ENCODE data around the gene PLEKHG3.

PLEKHG3 gene

DNA sequence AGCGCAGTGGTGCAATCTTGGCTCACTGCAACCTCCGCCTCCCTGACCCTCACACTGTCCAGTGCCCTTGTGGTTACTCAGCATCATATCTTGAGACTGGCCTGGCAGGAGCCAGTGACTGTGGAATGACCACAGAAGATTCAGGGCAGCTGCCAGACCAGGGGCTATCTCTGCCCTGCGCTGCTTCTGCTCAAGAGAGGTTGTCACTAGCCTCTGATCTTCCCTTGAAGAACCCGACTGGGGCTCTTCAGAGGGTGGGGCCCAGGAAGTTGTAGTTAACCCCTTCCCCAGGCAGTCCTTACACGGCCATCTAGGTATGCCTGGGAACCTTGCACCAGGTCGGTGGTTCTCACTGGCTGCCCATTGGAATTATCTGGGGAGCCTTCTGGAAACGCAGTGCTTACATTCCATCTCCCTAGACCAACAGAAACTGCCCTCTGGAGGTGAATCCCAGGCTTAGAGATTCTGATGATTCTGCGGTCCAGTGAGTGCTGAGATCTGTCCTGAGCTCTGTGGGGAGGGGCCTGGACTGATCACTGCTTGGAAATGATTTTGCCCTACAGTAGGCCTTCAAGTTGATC lies 41.4 kb downstream of the PLEKHG3 start:
- no peak for DNase-seq (ENCODE audit: low read depth in 1 of 2, low spot score in 1 of 2)

DNA sequence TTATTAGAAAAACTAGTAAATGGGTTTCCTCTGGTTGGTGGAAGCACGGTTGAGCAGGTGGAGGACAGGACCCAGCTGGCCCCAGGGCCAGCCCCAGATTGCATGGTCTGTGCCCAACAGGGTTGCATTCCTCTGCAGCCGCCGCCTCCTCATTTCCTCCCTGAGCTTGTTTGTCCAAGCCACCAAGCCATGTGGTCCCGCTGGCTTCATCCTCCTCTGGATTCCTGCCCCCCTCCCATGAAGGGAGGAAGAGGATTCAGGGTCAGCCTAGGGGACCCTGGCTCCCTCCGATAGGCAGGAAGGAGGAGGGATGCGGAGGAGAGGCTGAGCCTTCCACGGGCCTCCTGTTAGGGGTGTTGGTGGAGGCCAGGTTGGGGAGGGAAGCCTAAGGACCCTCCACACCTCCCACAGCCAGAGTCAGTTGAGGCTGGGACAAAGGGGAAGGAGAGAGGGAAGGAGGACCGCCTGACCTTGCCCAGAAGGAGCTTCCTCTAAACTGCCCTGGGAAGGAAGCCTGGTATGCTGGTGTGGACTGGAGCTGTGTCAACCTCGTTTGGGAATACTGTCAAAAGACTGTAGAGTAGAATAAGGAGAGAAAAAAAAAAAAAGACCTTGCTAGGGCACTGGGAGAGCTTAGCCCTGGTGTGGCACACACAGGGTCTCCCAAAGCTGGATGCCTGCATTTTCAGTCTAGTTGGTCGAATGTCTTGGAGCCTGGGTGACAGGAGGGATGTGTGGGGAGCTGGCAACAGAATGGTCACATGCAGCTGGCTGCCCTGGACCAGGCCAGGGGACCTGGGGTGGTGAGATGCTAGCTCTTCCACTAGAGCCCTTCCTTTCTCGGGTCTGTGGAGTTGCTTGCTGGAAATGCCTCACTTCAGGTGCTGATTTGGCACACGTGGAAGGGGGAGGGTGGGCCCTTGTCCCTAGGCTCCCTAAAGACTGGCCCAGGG lies 42.4 kb downstream of the PLEKHG3 start:
- no peak for DNase-seq (ENCODE audit: low read depth in 1 of 2, low spot score in 1 of 2)

DNA sequence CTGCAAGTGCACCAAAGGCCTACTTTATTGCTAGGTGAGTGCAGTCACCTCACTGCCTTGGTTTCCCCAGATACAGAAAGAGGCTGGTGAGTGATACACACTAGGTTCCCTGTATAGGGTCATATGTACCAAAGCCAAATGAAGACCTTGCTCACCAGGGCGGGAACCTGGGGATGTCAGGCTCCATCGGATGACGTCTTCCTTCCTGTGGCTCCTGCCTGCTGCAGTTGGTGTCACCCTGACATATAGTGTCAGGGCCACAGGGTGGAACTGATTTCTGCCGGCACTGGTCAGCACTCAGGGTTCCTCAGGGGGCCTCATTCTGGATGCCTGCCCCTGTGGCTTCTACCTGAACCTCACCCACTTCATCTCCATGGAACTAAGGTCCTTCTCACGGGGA lies 43.1 kb downstream of the PLEKHG3 start:
- DNase-seq (ENCODE audit: low read depth in 1 of 2, low spot score in 1 of 2), result no peak

DNA sequence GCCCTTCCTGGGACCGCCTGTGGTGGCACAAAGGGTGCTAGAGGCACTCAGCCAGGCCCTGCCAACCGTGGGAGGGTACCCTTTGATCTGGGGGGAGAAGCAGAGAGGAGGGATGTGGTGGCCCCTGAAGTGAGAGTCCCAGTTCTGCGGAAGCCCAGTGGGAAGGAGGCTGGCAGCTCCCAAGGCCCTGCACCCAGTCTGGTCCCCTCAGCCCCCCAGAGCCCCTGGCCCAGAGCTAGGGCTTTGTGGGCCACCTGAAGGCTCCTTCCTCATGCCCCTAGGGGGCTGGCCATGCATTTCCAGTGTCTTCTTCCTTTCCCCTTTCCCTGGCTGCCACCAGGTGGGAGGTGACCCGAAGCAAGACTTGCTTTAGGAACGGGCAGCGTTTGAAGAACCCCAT lies 44.3 kb downstream of the PLEKHG3 start:
- DNase-seq (ENCODE audit: low read depth in 1 of 2, low spot score in 1 of 2), result no peak

DNA sequence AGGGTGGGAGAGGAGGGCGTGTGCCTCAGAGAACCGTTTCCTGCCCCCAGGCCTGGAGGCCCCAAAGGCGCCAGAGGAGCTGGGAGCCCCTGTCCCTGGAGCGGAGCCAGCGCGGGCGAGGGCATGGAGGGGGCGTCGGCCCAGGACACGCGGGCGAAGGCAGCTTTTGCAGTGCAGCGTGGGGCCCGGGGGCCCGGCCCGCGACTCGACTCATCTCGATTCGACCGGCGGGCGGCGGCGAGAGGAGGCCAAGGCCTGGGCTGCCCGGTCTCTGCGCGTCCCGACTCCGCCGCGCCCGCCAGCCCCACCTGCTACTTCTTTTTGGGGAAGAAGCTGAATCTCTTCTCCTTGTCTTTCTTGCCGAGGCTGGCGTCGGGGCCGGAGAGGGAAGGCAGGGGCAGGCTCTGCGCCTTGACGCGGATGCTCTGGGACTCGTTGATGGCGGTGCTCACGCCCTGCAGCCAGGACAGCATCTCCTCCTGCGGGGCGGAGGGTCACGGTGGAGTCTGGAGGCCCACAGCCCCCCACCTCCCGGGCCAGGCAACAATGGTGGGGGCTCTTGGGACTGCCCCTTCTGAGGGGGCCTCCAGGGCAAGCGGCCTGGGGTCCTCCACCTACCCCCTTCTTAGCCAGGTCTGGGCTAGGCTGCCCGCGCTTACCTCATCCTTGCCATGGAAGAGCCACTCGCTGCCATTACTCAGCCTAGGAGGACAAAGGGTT lies 44.9 kb downstream of the PLEKHG3 start:
- DNase-seq (ENCODE audit: low read depth in 1 of 2, low spot score in 1 of 2), result no peak

DNA sequence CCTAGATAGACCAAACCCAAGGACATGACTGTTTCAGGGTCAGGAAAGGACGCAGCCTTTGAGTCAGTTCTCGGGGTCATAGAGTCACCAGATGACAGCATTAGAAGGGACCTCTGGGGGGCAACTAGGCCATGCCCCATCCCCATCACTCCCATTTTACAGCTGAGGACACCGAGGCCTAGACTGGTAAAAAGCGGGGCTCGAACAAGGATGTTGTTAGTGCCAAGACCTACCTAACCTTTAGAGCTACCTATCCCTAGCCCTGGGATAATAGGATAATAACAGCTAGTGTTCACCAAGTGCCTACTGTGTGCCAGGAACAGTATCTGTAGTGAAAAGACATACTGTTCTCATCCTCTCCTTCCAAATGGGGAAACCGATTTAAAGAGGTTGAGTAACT lies 48.7 kb downstream of the PLEKHG3 start:
- no peak for DNase-seq (ENCODE audit: low read depth in 1 of 2, low spot score in 1 of 2)

DNA sequence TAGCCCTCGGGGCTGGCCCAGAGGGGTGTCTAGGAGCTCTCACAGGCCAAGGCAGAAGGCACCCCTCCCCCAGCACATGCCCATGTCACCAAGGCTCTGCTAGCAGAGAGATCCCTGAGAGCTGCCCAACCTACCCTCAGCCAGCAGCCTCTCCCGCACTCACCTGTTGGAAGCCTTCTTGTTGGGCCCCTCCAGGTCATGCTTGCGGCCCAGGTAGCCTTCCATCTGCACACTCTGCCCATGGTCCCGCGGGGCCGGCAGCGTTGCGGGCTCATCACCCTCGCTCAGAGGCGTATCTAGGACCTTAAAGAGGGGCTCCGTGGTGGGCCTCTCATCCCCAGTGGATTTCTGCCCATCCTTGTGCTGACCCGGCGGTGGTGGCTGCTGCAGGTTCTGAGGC lies 49.1 kb downstream of the PLEKHG3 start:
- DNase-seq (ENCODE audit: low read depth in 1 of 2, low spot score in 1 of 2), result no peak

DNA sequence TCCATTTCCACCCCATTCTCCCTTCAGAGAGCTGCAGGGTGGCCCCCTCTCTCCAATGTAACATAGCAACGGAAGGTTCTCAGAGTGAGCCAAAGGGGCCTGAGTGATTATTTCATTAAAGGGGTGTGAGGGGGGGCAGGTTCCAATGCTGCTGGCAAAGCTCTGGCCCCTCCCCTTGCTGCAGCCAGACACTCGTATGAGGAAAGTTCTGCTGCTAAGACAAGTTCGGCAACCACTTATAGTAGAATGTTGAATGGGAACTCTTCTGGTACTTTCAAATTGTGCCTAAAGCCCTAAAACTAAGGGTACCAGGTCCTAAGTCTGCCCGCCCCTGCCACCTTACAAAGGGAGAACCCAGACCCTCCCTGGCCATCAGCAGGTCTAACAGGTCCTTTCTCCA lies 49.8 kb downstream of the PLEKHG3 start:
- no peak for DNase-seq (ENCODE audit: low read depth in 1 of 2, low spot score in 1 of 2)

DNA sequence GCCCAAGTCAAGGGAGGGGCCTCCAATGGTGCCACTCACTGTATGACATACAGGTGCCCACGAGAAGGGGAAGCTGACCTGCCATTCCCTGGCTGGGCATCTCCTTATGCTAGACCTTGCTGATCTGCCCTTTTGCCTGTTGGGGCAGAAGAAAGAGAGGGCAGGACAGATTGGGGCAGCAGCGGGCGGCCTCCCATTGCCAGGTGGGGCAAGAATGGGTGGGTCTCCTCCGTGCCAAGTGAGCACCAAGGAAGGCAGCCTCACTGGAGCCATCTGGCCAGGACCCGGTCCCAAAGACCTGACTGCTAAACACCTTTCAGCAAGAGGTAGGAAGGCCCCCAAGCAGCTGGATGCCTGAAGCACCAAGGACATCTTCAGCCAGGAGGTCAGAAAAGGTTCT lies 50.5 kb downstream of the PLEKHG3 start:
- DNase-seq (ENCODE audit: low read depth in 1 of 2, low spot score in 1 of 2), result no peak

DNA sequence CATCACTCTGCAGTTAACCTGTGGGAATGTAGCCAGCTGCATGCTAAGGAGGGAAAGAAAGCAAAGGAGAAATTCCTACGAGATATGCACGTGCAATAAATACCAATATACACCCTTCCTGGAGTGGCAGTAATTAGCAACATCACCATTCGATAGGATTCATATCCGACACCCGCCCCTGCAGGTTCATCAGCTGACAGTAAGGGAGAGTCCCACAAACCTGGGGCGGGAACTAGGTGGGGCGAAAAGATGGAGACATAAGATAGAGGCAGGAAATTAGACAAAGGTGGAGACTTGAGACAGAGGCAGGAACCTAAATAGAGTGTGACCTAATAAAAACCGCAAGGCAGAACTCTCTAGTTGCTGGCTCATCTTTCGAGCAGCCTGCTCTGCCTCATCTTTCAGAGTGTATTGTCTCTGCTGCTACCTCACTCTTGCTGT lies 51.6 kb downstream of the PLEKHG3 start:
- DNase-seq (ENCODE audit: low read depth in 1 of 2, low spot score in 1 of 2), result peak; percentile 46 to 57

DNA sequence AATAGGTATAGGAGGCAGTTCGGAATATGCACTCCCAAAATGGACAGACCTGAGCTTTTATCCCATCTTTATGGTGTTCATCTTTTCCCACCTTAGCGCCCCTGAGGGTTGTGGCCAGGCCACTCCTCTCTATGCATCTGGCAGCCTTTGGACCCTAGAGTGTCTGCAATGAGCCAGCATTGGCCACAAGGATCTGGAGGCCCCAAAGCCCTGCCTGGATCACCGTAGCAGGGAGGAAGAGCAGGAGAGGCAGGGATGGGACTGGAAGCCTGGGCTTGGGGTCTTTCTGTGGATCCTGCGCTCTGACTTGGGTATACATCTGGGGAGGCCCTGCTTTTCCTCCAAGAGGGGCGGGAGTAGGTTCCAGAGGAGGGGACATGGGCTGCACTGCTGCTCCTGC lies 52.5 kb downstream of the PLEKHG3 start:
- no peak for DNase-seq (ENCODE audit: low read depth in 1 of 2, low spot score in 1 of 2)

DNA sequence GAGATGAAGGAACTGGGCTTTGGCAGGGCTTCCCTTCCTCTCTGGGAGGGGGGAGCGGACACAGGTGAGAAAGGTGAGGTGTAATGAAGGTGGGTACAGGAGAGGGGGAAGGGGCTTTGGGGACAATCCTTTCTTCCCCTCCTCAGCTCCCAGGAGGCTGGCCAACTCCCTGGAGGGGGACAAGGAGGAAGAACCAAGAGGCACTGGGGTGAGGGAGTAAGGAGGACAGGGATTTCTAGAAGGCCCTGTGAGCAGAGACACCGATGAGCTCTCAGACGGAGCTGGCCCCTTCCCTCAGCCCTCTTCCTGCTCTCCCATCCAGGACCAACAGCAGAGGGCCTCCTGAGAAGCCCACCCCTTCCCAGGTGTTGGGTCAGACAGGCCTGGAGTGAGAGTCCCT lies 53.4 kb downstream of the PLEKHG3 start:
- DNase-seq (ENCODE audit: low read depth in 1 of 2, low spot score in 1 of 2), result no peak

DNA sequence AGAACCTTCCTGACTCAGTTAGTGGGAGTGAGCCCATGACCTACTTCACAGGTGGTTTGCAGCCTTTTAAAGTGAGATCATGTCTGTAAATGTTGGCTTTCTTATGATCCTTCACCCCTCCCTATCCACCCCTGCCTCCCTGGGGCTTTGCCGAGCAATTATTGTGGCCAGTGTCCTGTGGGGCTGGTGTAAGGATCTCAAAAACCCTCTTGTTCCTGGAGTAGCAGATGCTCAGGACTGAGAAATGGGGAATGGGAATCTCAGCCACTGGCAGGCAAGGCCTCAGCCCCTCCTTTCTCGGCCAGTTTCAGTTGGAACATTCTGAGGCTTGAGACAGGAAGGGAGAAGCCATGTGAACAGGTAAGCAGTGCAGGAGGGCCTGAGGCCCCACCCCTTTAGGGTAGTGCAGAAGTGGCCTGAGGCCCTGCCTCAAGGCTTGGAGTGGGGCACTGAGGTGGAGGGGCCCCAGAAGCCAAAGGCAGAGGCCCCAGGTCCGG lies 53.8 kb downstream of the PLEKHG3 start:
- DNase-seq (ENCODE audit: low read depth in 1 of 2, low spot score in 1 of 2), result no peak

DNA sequence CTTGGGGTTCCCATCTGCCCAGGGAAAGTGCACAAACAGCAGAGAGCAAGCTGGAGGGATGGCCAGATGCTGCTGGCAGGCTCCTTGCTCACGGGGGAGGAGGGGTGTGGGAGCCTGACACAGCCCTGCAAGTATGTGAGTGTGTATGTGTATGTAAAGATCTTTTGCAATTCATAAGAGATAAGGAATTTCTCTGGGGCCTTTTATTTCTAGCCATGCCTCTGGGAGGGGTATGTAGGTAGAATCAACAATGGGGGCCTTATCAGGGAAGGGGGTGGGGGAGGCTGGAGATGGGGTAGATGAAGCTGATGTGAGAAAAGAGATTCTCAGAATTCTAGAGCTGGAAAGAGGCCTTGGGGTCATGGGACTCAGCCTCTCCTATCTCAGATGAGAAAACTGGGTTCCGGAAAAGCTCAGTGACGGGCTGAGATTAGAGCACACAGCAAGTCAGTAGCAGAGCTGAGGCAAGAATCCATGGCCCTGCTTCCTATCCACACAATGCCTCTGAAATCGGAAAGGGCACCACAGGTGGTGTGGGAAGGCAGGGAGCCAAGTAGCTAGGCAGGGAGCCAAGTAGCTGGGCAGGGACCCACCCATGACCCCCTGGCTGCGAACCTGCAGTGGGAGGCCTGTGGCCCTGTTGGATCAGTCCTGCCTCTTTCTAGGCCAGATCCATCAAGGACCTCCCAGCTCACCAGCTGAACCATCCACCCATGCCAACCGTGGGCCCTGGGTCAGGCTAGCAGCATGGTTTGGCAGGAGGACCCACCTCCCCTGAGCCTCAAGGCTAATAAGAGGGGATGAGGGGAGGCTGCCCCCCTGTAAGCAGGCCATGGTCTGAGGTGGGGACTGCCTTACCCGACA lies 54.7 kb downstream of the PLEKHG3 start:
- DNase-seq (ENCODE audit: low read depth in 1 of 2, low spot score in 1 of 2), result no peak

DNA sequence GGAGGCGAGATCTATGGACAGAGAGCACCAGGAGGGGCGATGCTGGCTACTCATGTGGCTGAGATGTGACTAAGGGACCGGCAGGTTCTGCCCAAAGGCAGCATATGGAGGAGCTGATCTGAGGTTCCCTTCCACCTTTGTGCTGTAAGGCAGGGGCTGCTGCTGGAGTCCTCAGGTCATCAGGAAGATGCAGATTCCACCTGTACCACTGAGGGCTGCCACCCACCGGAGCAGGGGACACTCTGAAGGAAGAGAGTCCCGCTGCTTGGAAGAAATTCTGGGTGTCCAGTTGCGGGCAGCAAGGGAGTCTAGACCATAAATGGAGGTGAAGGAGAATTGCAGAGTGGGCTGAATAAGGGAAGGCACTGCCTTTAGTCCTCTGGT lies 55.3 kb downstream of the PLEKHG3 start:
- DNase-seq (ENCODE audit: low read depth in 1 of 2, low spot score in 1 of 2), result no peak

DNA sequence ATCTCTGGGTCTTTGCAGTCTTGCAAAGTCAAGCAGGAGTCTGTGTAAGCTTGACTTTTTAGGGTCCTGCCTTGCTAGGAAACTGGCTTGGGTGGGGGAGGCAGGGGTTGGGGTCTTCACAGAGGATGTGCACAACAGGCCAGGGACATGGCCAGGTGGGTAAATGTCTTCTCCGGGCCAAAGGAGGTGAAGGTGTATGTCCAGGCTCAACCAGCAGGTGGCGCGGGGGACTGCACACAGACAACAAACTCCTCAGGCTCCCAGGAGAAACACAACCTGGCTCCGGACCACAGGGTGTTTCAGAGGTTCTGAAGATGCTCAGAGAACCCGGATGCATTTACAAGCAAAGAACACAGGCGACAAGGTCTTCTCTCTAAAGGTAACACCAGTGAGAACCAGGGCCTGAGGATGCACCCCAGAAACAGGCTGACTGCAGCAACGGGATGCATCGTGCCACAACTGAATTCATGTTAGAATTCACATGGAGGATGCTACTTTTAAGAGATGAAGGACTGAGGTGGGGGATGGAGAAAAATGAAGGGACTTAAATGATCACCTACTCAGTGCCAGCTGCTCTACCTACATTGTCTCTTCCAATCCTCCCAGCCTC lies 56.0 kb downstream of the PLEKHG3 start:
- DNase-seq (ENCODE audit: low read depth in 1 of 2, low spot score in 1 of 2), result peak; percentile 37 to 47

DNA sequence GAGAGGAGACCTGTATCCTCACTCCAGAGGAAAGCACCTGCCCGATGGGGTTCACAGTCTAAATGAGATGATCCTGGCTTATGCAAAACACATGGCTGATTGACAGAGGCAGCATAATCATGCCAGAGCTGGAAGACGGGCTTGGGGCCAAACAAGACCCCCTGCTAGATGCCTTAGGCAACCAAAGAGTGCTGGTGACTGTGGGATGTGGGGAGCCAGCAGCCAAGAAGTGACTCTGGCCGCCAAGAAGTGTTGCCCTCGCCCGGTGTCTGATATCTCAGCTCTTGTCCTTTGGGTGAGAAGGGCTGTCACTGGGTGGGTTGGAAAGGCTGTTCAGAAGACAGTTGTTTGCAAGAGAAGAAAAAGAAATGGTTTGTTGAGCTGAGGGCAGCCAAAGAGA lies 56.7 kb downstream of the PLEKHG3 start:
- DNase-seq (ENCODE audit: low read depth in 1 of 2, low spot score in 1 of 2), result no peak

DNA sequence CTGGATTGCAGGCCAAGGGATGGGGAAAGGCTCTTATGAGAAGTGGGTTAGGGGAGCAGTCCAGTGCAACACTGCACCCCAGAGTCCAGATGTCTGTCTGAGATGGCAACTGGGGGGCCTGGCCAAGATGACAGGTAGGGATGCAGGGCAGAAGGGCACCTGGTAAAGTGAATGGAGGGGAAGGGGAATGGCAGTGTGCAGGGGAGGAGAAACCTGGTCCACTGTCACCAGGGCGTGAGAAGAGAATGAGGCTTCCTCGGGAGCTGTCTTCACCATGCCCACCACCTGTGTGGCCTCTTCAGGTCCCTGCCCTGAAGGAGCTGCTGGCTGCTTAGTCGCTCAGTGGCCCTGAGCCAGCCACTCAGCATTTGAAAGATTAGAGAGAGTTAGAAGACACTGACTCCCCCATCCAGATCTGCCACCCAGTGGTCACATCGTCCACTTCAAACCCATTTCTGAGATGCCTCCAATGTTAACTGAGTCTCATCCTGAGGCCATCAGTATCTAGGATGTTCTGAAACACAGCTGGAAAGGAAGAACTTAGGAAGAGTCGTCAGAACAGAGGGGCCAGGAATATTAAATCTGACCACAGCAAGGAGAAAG lies 57.3 kb downstream of the PLEKHG3 start:
- no peak for DNase-seq (ENCODE audit: low read depth in 1 of 2, low spot score in 1 of 2)

DNA sequence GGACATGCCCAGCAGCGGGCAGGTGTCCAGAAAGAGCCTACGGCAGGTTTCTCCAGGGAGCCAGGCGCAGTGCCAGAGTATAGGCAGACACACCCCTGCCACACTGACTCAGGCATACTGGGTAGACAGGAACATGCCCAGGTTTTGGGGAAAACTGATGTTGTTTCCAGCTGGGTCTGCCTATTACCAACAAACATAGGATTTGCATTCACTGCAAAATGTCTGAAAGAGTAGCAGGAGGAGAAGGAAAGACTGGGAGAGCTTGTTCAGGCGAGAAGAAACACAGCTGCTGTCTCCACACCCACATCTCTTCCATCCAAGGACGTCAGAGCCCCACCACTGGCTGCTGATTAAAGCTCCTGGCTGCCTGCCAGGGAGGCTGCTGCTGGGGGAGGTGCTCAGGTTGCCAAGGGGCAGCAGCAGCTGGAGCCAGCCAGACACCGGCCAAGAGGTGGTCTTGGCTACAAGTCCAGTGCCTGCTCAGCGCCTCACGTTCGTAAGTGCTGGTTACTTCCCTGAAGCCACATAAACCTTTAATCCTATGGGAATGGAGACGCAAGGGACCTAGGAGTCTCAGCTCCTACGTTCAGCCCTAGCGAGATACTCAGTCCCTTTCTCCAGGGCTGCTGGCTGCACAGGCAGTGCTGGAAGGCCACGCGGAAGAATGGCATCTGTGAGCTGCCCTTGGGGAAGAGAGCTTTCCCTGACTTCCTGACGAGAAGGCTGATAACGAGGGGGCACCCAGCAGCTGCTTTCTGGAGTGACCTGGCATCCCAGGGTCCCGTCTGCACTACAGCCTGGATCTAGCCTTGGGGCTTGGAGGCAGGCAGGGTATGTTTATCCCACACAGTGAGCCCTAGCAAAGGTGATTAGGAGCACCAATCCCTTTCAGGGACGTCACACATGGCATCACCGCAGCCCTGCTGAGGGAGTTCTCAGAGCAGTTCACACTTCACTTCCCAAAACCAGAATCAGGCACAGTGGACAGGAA lies 58.1 kb downstream of the PLEKHG3 start:
- peak in 1 of 2 donors; percentile 17 for DNase-seq (ENCODE audit: low read depth in 1 of 2, low spot score in 1 of 2)

Measured in activated T-helper 1 cell treated with anti-CD3 and anti-CD28 coated beads, Interleukin-2, amount 50 U/mL, for 16 hours (primary cell).